HepG2 (cell line): ENCODE data around the gene MPC1. TPM values are rescaled to one million over a fixed set of nuclear protein-coding genes. Genes with fewer than 3 reads are reported as not detected.
A peak's percentile ranks its signal among the peaks of the same experiment; 100 is the strongest.

ENCODE experiments used
- ATAC-seq: fragments of 200-7000 bp; cut with Tn5 transposase; 3 replicates; pipeline ENCODE4 v1.9.1; 2020; ENCODE audit warnings: mild to moderate bottlenecking, moderate library complexity
- BruUV-seq: library from RNA; stranded (reverse); fragments of 400-500 nt; replicated peaks from 2 replicates; lab custom pipeline; 2021; lab: Mats Ljungman, UMichigan
- CTCF ChIA-PET: fragments of 300-600 bp; formaldehyde crosslinking; extraction: SDS; loops from one replicate; lab custom pipeline; 2021; ENCODE audit warnings: low total read pairs, inconsistent platforms, low intra/inter-chr PET ratio; lab: Yijun Ruan, JAX
- POLR2A ChIA-PET: fragments of 350-600 bp; sonication (Branson Sonifier 250); formaldehyde crosslinking; loops from one replicate; lab custom pipeline; 2020; ENCODE audit warnings: antibody characterized with exemption, inconsistent platforms; lab: Yijun Ruan, JAX
- DNase-seq: peaks from one replicate; pipeline ENCODE4 v3.0.0-alpha.2; 2015; ENCODE audit warnings: low spot score
- FAIRE-seq: peaks from 3 replicates; lab custom pipeline; 2011; peaks lifted over from hg19 to GRCh38; lab: Jason Lieb, UNC
- H2AFZ ChIP-seq: one replicate; pipeline ENCODE4 v1.6.1; 2011; ENCODE audit warnings: low read length, inconsistent platforms
- H3K27ac ChIP-seq: fragments of 300-600 bp; 3 replicates; pipeline ENCODE4 v1.8.0; 2011; ENCODE audit warnings: mixed run types, mild to moderate bottlenecking, mixed read lengths, low read length, inconsistent platforms; ENCODE audit not compliant: insufficient read depth; ENCODE audit errors: extremely low read length
- H3K27me3 ChIP-seq, 2 experiments: fragments of 200-600 bp in 1 of 2; 2 replicates in 1 of 2; 3 replicates in 1 of 2; pipeline versions ENCODE4 v1.6.0 to v1.8.0; 2011; ENCODE audit warnings: low read length in 2 of 2, mild to moderate bottlenecking in 2 of 2, moderate library complexity in 2 of 2, inconsistent platforms in 1 of 2; ENCODE audit not compliant: insufficient read depth in 2 of 2, control insufficient read depth in 1 of 2
- H3K36me3 ChIP-seq, 2 experiments: fragments of 200-600 bp in 1 of 2; replicated peaks in 1 of 2; 2 replicates in 1 of 2; 3 replicates in 1 of 2; pipeline versions ENCODE4 v1.5.1 to v1.8.0; 2011; ENCODE audit warnings: low read length in 2 of 2, inconsistent platforms in 1 of 2; ENCODE audit not compliant: insufficient read depth in 2 of 2, control insufficient read depth in 1 of 2
- H3K4me1 ChIP-seq: 2 replicates; pipeline ENCODE4 v1.5.1; 2012; ENCODE audit warnings: low read length, inconsistent platforms; ENCODE audit not compliant: insufficient read depth
- H3K4me2 ChIP-seq: 2 replicates; pipeline ENCODE4 v1.6.0; 2011; ENCODE audit warnings: low read depth, low read length, inconsistent platforms
- H3K4me3 ChIP-seq, 3 experiments: fragments of 200-600 bp in 1 of 3; sonication (generic), shearing (Covaris generic) in 1 of 3; replicated peaks in 1 of 3; 2 replicates each; pipeline ENCODE4 v1.5.1; 2011 to 2016; ENCODE audit warnings: low read length in 3 of 3, inconsistent platforms in 2 of 3, low read depth in 2 of 3, mild to moderate bottlenecking in 2 of 3, control low read depth in 1 of 3, mixed read lengths in 1 of 3; ENCODE audit not compliant: insufficient read depth in 1 of 3
- H3K79me2 ChIP-seq: one replicate; pipeline ENCODE4 v1.6.1; 2011; ENCODE audit warnings: low read length, inconsistent platforms; ENCODE audit not compliant: insufficient read depth
- H3K9ac ChIP-seq: 2 replicates; pipeline ENCODE4 v1.6.0; 2011; ENCODE audit warnings: mild to moderate bottlenecking, low read depth, low read length, inconsistent platforms; ENCODE audit not compliant: insufficient read depth
- H3K9me3 ChIP-seq: 2 replicates; pipeline ENCODE4 v1.5.1; 2012; ENCODE audit warnings: mild to moderate bottlenecking, low read length
- H4K20me1 ChIP-seq: 2 replicates; pipeline ENCODE4 v1.6.0; 2011; ENCODE audit warnings: inconsistent platforms, mild to moderate bottlenecking, low read length, moderate library complexity; ENCODE audit not compliant: insufficient read depth
- ARNT2 ChIP-seq: sonication (generic); formaldehyde crosslinking; IDR thresholded peaks from 2 replicates; pipeline ENCODE4 v1.8.0; 2022; ENCODE audit warnings: mild to moderate bottlenecking, low read depth, missing genetic modification reagents, moderate library complexity
- CCDC6 ChIP-seq: sonication (generic); formaldehyde crosslinking; IDR thresholded peaks from 2 replicates; pipeline ENCODE4 v1.8.1; 2022; ENCODE audit warnings: mild to moderate bottlenecking, missing genetic modification reagents, moderate library complexity
- IKZF4 ChIP-seq: sonication (generic); formaldehyde crosslinking; IDR thresholded peaks from 2 replicates; pipeline ENCODE4 v1.5.1; 2020; ENCODE audit warnings: borderline replicate concordance, mild to moderate bottlenecking, low read depth, missing genetic modification reagents; ENCODE audit errors: not compliant biosample characterization
- KDM2A ChIP-seq: sonication (generic); formaldehyde crosslinking; IDR thresholded peaks from 2 replicates; pipeline ENCODE4 v1.4.0; 2020; ENCODE audit warnings: low read depth, missing genetic modification reagents, borderline replicate concordance
- KDM5A ChIP-seq: fragments of 200-600 bp; sonication (generic); IDR thresholded peaks from 2 replicates; pipeline ENCODE4 v1.7.0; 2018; ENCODE audit warnings: antibody characterized with exemption, mild to moderate bottlenecking, low read length, borderline replicate concordance
- KLF16 ChIP-seq, 2 experiments: sonication (generic) in 1 of 2; formaldehyde crosslinking in 1 of 2; IDR thresholded peaks; 2 replicates each; pipeline versions ENCODE4 v1.6.1 to v1.8.0; 2016 to 2023; ENCODE audit warnings: missing genetic modification reagents in 2 of 2, missing compliant biosample characterization in 1 of 2
- RFX1 ChIP-seq: fragments of 450-650 bp; IDR thresholded peaks from 2 replicates; pipeline ENCODE4 v1.6.1; 2017
- RFX3 ChIP-seq: IDR thresholded peaks from 2 replicates; pipeline ENCODE4 v1.6.1; 2016; ENCODE audit warnings: missing biosample characterization, missing genetic modification reagents
- SRSF4 ChIP-seq: fragments of 200-400 bp; formaldehyde crosslinking; IDR thresholded peaks from one replicate; pipeline ENCODE4 v1.6.1; 2018; ENCODE audit warnings: mild to moderate bottlenecking, low read depth, low read length, moderate library complexity; ENCODE audit not compliant: poor library complexity, severe bottlenecking
- THAP11 ChIP-seq: IDR thresholded peaks from 2 replicates; pipeline ENCODE4 v1.6.1; 2016; ENCODE audit warnings: missing biosample characterization, missing genetic modification reagents
- ZBTB38 ChIP-seq: sonication (generic); formaldehyde crosslinking; IDR thresholded peaks from 2 replicates; pipeline ENCODE4 v1.5.1; 2020; ENCODE audit warnings: mild to moderate bottlenecking, missing genetic modification reagents
- ZKSCAN1 ChIP-seq: fragments of 150-350 bp; IDR thresholded peaks from 2 replicates; pipeline ENCODE4 v1.6.1; 2014; ENCODE audit warnings: low read length
- ZMYM3 ChIP-seq: sonication (generic); formaldehyde crosslinking; IDR thresholded peaks from 2 replicates; pipeline ENCODE4 v1.5.1; 2020; ENCODE audit warnings: mild to moderate bottlenecking, missing genetic modification reagents
- ZNF232 ChIP-seq: sonication (generic); formaldehyde crosslinking; IDR thresholded peaks from 2 replicates; pipeline ENCODE4 v1.4.0; 2020; ENCODE audit warnings: missing genetic modification reagents, borderline replicate concordance
- ZNF441 ChIP-seq: sonication (generic); formaldehyde crosslinking; IDR thresholded peaks from 2 replicates; pipeline ENCODE4 v1.7.0; 2021; ENCODE audit warnings: missing genetic modification reagents, borderline replicate concordance
- ZNF446 ChIP-seq: sonication (generic); formaldehyde crosslinking; IDR thresholded peaks from 2 replicates; pipeline ENCODE4 v1.5.0; 2020; ENCODE audit warnings: mild to moderate bottlenecking, missing genetic modification reagents
- ZNF619 ChIP-seq: sonication (generic); formaldehyde crosslinking; IDR thresholded peaks from 2 replicates; pipeline ENCODE4 v1.4.0; 2020; ENCODE audit warnings: mild to moderate bottlenecking, missing genetic modification reagents
- ZNF761 ChIP-seq: sonication (generic); formaldehyde crosslinking; conservative IDR thresholded peaks from 2 replicates; pipeline ENCODE4 v1.4.0; 2020; ENCODE audit warnings: mild to moderate bottlenecking, missing genetic modification reagents
- WGBS: methylation state at CpG from one replicate; pipeline ENCODE4 v1.1.6; 2017; ENCODE audit warnings: low lambda C conversion rate; 5-methylcytosine and 5-hydroxymethylcytosine counted together
- in situ Hi-C: cut with HindIII; loops from 2 replicates; pipeline ENCODE4 v1.10.0; 2017; ENCODE audit warnings: low pct_unique_long_range_greater_than_20kb; ENCODE audit not compliant: extremely low pct_ligation_motif_present
- intact Hi-C: fragments of 100-400 bp; cut with micrococcal nuclease; formaldehyde crosslinking; loops from one replicate; pipeline ENCODE4 v1.10.0; 2022; ENCODE audit not compliant: unreplicated experiment
- polyA plus RNA-seq, 8 experiments: library from polyadenylated mRNA; depleted of rRNA in 3 of 8; stranded (reverse) in 7 of 8; unstranded in 1 of 8; fragments of >200 nt; fragmentation: Illumina TruSeq in 4 of 8; extraction: Trizol in 4 of 8; gene quantifications; 2 replicates each; pipeline versions ENCODE4 v1.2.1 to v1.2.3, GENCODE V29; 2011 to 2016; ENCODE audit warnings: low read depth in 4 of 8, missing spikeins in 1 of 8, mixed read lengths in 1 of 8; ENCODE audit not compliant: insufficient read depth in 1 of 8
- total RNA-seq, 5 experiments: library from RNA; depleted of rRNA; stranded (reverse); fragments of >200 nt; fragmentation: Illumina TruSeq; extraction: Trizol; gene quantifications; 2 replicates each; pipeline ENCODE4 v1.2.3, GENCODE V29; 2016; ENCODE audit warnings: low read depth in 1 of 5
- TF ChIP-seq, protein P1 (sequence below): IDR thresholded peaks from 2 replicates; pipeline ENCODE4 v1.6.1; 2018; ENCODE audit warnings: missing genetic modification reagents, mild to moderate bottlenecking, missing compliant biosample characterization
- TF ChIP-seq, protein P2 (sequence below): sonication (generic); formaldehyde crosslinking; IDR thresholded peaks from 2 replicates; pipeline ENCODE4 v1.4.0; 2020; ENCODE audit warnings: mild to moderate bottlenecking, missing genetic modification reagents
- TF ChIP-seq, protein P3 (sequence below): sonication (generic); formaldehyde crosslinking; IDR thresholded peaks from 2 replicates; pipeline ENCODE4 v1.5.0; 2020; ENCODE audit warnings: missing genetic modification reagents

Gene MPC1
- total and polyA plus RNA-seq, 2 of the 13 experiments (the other 11 are each of a cell fraction or from before 2014, with no cell fraction given) = 189 to 214 TPM

DNA sequence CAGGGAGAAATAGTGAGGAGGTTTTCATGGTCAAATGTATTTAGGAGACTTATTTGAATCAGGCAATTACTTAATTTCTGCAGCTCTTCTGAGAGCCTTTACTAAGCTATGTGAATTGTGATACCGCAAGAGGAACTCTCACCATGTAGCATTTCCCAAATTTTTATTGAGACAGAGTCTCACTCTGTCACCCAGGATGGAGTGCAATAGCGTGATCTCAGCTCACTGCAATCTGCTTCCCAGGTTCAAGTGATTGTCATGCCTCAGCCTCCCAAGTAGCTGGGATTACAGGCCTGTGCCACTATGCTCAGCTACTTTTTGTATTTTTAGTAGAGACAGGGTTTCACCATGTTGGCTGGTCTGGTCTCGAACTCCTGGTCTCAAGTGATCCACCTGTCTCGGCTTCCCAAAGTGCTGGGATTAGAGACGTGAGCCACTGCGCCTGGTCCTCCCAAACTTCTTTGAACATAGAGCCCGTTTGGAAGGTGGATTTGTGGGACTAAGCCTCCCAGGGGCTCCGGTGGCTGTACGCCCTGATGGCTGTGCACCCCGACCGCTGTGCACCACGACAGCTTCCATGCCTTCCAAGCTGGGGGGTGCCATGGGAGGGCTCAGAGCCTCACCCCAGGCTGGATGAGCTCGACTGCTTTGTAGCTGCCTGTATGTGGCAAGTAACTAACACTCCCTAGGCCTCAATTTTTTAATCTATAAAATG, 5.7 kb upstream of the MPC1 start:
- Histone ChIP-seq H2AFZ (no peak overlapping the region), H3K4me1 (peaks cover 86% of the 10 kb centered on the region), H3K36me3 (no peaks in the 10 kb centered on the region), H3K4me2 (peak overlapping the region; percentile 73), H3K27me3 (no peaks in the 10 kb centered on the region), H3K27ac (peak overlapping the region; percentile 93), H4K20me1 (no peaks in the 10 kb centered on the region), H3K9ac (peak overlapping the region; percentile 54), H3K79me2 (peaks cover 6% of the 10 kb centered on the region), H3K4me3 (peak overlapping the region in 2 of 3 experiments; percentile 17 to 25; a peak in 3 of 6 replicates), H3K9me3 (no peaks in the 10 kb centered on the region)
- POLR2A ChIA-PET = interaction anchor here (1.3 to 3.8 kb wide), 7 partner anchors 10 to 58 kb away, joined by 3 to 36 read pairs (median 11); partner anchors contain the start of gene SFT2D1
- BruUV-seq = no TSS peak
- CTCF ChIA-PET = interaction anchor here (1.0 kb wide), 1 partner anchor 12 kb away, joined by 3 read pairs; no protein-coding TSS in a partner anchor
- in situ Hi-C loops = no loop called here
- DNase-seq = no peak
- peak; percentile 10 for ATAC-seq
- intact Hi-C loops = no loop called here
- WGBS = 65% methylated on average over 13 of the region's 13 CpGs
- FAIRE-seq = no peak
- TF ChIP-seq KDM5A (no peak), ZNF446 (CRISPR knock-in tag) (0 out of 2 replicates have a peak, but pooled peaks have one; percentile 19), SRSF4 (no peak), ZNF441 (CRISPR knock-in tag) (0 out of 2 replicates have a peak, but pooled peaks have one; percentile 18), RFX3 (CRISPR knock-in tag) (no peak), ZMYM3 (no peak), THAP11 (no peak), ZNF619 (no peak), ZNF761 (CRISPR knock-in tag) (no peak), RFX1 (no peak), IKZF4 (CRISPR knock-in tag) (peak; percentile 9), CCDC6 (CRISPR knock-in tag) (peak; percentile 20; the same call in 1 of the 2 replicates), ZBTB38 (CRISPR knock-in tag) (peak; percentile 93), ARNT2 (CRISPR knock-in tag) (no peak), ZKSCAN1 (no peak), KDM2A (0 out of 2 replicates have a peak, but pooled peaks have one; percentile 13), KLF16 (CRISPR knock-in tag; IDR thresholded peaks at IDR 0.05) (no peak), ZNF232 (no peak)
- TF ChIP-seq, protein P1, sequence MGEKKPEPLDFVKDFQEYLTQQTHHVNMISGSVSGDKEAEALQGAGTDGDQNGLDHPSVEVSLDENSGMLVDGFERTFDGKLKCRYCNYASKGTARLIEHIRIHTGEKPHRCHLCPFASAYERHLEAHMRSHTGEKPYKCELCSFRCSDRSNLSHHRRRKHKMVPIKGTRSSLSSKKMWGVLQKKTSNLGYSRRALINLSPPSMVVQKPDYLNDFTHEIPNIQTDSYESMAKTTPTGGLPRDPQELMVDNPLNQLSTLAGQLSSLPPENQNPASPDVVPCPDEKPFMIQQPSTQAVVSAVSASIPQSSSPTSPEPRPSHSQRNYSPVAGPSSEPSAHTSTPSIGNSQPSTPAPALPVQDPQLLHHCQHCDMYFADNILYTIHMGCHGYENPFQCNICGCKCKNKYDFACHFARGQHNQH (CRISPR knock-in tag) = no peak
- TF ChIP-seq, protein P2, sequence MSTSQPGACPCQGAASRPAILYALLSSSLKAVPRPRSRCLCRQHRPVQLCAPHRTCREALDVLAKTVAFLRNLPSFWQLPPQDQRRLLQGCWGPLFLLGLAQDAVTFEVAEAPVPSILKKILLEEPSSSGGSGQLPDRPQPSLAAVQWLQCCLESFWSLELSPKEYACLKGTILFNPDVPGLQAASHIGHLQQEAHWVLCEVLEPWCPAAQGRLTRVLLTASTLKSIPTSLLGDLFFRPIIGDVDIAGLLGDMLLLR (CRISPR knock-in tag) = 0 out of 2 replicates have a peak, but pooled peaks have one; percentile 55
- TF ChIP-seq, protein P3, sequence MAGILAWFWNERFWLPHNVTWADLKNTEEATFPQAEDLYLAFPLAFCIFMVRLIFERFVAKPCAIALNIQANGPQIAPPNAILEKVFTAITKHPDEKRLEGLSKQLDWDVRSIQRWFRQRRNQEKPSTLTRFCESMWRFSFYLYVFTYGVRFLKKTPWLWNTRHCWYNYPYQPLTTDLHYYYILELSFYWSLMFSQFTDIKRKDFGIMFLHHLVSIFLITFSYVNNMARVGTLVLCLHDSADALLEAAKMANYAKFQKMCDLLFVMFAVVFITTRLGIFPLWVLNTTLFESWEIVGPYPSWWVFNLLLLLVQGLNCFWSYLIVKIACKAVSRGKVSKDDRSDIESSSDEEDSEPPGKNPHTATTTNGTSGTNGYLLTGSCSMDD = no peak
